NCI-H2227 (cell line): ENCODE data around the gene MCM3.
A peak's percentile ranks its signal among the peaks of the same experiment; 100 is the strongest.

ENCODE experiments used
- DNase-seq: peaks from one replicate; lab custom pipeline; 2025; ENCODE audit not compliant: unreplicated experiment; lab: John Stamatoyannopoulos, UW

The MCM3 gene

DNA sequence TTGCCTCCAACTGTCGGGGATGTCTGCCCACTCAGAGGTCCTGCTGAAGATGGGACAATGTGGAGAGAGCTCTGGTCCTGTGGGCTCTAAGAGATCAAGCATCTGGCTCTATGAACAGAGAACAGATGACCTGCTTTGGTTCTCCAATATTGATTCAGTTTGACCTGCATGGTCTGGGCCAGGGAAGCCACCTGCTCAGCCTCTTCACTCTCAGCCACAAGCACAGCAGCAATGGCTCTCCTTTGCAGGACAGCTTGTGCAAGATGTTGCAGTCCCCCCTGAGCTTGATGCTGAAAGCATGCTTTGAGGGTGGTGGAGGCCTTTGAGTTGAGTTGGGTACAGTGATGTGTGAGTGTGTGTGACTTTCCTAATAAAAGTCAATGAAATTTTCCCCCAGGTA lies 18.6 kb upstream of the MCM3 start:
- DNase-seq, result no peak

DNA sequence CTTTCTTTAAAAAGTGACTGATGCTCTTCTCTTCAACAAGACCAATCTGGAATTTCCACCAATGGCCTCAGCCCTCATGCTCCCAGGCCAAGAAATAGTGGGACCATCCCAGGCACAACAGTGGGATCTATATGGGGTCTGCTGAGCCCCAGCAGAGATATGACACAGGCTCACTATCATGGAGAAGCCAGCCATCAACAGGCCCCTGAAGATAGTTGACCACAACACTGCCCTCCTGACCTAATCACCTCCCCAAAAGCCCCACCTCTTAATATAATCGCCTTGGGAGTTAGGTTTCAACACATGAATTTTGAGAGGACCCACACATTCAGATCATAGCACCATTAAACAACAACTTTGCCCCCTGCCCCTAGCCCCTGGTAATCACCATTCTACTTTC lies 16.8 kb upstream of the MCM3 start:
- no peak for DNase-seq

DNA sequence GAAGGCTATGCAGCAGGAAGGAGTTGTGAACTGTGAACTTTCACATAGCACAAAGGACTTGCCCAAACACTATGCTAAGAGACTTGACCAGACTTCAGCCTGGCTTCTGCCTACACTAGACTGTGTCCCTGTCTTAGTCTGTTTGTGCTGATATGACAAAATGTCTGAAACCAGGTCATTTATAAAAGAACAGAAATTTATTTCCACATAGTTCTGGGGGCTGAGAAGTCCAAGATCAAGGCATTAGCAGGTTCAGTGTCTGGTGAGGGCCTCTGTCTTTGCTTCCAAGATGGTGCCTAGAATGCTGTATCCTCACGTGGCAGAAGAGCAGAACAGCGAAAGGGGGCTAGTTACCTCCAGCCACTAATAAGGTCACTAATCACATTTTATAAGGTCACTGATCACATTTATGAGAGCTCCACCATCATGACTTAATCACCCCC lies 16.0 kb upstream of the MCM3 start:
- no peak for DNase-seq

DNA sequence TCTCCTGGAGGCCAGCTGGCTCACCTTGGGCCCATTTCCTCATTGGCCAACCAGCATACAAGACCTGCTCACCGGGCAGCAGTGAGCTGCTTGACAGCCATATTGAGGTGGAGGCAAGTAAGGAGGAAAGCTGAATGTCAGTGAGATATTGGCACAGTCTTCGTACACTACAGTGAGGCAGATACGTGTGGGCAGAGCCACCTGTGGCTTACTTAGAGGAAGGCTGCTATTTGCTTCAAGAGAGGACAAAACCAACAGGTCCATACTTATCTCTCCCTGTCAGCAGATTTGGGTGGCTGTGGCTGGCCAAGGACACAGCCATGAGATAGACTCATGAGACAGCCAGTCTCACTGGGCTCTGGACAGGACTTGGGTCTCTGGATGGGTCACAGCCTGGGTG lies 15.1 kb upstream of the MCM3 start:
- DNase-seq, result no peak

DNA sequence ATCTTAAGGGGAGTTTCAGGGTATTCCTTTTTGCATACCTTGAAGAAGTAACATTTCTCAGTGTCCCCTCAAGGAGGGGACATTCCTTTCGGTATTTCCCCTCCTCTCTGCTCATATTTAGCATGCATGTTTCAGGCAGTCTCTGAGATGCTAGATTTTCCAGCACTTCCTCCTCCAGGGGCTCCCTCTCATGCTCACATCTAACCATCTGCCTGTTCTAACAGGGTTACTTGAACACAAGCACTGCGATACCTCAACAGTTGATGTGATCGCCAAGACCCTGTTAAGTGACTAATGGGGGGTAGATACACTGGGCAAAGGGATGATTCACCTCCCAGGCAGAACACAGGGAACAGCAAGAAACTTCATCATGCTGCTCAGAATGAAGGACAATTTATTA lies 12.9 kb upstream of the MCM3 start:
- no peak for DNase-seq

DNA sequence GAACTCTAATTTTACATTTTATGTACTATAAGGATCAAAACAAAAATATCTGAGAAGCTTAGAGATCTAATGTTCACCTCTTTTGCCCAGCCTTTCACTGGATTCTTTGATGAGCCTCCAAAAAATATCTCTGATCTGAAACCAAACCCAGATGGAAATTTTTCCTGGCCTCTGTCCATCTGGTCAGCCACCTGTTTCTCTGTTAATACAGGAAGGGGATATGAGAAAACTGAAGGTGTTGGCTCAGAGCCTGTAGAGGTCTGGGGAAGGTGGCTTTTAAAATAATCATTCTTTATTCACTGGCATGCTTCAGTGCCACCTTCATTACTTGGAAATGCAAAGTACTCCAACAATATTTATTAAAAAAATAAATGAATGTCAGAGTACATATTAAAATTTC lies 8.5 kb upstream of the MCM3 start:
- no peak for DNase-seq

DNA sequence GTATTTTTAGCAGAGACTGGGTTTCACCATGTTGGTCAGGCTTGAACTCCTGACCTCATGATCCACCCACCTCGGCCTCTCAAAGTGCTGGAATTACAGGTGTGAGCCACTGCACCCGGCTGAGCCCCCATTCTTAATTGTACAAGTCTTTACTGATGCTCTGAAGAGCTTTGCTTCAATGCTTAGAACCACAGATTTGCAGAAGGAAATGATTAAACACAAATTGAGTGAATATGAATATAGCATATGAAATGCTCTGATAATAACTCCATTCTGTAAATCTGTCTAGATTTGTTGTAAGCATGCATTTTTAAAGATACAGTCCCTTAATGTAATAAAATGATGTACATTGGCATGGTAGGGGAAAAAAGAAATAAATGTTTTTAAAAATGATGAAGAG lies 4.3 kb upstream of the MCM3 start:
- DNase-seq, result no peak

DNA sequence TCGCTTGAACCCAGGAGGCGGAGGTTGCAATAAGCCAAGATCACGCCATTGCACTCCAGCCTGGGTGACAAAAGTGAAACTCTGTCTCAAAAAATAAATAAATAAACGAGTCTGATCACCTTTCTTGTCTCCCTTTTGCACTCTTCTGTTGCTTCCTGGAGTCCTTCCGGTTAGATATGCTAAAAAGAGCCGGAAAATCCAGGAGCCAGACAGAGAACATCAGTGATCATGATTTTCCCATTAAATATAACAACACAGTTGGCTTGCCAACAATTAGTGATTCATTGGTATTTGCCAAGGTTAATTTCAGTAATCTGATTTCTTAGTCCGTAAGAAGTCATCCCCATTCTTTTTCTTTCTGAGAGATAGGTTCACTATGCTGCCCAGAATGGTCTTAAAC lies 3.7 kb upstream of the MCM3 start:
- DNase-seq, result no peak

DNA sequence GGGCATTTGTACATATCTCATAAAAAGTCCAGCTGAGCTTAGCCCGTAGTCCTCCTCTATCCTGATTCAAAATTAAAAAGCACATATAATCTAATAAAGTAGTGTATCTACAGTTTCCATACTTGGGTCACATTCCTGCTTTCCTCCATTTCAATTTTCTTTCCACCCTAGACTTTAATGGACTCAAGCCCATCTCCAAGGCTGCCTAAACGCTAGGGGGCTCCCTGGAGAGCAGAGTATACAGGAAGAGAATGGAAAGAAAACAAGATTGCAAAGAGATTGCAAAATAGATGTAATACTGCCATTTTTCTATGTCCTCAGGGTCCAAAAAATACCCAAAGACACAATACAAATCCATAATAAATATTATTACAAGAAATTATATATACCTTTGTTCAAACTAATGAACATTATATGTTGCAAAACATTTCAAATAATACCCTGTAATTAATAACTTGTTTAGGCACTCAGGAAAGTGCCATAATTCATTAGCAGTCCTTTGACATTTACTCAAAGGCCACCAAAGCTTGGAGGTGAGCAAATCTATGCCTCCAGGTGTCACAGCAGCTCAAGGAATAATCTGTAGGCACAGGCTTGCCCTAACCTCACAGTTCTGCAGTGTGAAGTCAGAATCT lies 2.4 kb upstream of the MCM3 start:
- DNase-seq, result peak; percentile 75

DNA sequence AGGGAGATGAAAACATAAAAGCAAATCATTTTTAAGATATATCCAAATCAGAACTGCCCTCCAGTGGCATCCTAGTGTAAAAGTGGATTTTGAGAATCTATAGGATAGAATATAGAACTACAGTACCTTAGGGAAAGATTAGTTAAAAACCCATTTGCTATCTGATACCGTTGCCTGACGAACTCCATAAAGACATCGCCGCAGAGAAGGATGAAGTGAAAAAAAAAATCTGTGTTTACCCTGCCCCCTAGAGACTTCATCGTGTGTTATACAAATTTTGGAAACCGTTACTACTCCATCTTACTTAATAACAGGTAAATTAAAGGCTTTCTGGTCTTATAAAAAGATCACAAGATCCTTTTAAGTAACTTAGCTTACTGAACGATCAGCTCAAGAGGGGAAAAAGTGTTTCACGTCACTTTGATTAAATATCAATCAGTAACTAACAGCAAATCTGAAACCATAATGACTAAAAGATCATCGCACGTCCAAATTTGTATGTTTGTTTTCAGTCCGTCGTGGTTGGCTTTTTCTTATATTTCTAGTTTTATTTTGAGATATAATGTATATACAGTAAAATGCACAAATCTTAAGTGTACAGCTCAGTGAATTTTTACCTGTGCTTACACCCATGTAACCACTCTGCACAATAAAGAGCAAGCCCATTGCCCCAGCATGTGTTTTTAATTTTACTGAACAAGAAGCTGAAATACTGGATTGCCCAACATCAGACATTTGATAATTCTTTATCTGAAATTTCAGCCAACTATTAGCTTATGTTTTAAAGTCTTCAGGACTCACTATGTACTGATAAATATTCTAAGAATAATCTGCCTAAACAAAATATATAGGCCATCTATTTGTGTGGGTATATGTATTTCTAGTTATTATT lies 881 bp upstream of the MCM3 start:
- peak; percentile 41 for DNase-seq

DNA sequence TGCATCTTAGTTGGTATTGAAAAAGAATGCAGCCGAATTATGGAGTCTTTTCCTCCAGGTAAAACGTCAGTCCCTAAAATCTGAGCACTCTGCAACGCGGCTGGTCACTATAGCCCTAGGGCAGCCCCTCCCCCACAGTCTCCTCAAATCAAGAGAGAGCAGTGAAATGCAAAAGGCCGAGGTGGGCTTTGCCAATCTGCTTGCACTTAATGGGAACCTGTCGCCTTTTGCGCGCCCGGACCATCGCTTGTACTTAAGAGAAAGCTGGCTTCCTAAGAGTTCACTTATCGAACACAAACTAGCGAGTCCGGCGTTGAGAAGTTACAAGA lies 447 bp downstream of the MCM3 start:
- peak; percentile 62 for DNase-seq

DNA sequence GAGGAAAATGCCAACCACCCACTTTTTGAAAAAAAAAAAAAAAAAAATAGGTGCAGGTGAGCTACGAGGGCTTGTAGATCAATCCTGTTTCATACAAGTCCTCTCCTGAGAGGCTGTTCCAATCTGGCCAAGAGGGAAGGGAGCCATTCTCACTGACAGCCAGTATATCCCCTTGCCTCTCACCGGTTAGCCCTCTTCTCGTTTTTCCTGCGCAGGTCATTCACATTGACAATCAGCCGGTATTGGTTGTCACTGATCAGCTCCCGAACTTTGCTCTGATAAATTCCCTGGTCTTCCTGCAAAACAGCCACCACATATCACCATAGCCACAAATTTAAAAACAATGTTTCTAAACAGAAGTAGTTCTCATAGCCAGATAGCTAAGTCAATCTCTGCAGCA lies 1.4 kb downstream of the MCM3 start:
- DNase-seq, result no peak

DNA sequence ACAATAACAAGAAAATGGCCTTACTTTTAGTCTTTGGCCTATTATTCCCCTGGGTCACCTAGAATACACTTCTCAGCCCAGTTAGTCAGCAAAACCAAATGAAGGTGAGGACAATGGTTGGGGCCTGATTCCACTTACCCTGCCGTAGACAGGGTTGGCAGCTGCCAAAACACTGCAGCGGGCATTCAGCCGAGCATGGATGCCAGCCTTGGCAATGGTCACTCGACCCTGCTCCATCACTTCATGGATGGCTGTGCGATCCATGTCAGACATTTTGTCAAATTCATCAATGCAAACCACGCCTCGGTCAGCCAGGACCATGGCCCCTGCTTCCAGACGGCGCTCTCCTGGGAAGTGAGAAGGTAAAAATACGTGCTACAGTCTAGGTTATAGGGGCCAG lies 8.4 kb downstream of the MCM3 start:
- no peak for DNase-seq

DNA sequence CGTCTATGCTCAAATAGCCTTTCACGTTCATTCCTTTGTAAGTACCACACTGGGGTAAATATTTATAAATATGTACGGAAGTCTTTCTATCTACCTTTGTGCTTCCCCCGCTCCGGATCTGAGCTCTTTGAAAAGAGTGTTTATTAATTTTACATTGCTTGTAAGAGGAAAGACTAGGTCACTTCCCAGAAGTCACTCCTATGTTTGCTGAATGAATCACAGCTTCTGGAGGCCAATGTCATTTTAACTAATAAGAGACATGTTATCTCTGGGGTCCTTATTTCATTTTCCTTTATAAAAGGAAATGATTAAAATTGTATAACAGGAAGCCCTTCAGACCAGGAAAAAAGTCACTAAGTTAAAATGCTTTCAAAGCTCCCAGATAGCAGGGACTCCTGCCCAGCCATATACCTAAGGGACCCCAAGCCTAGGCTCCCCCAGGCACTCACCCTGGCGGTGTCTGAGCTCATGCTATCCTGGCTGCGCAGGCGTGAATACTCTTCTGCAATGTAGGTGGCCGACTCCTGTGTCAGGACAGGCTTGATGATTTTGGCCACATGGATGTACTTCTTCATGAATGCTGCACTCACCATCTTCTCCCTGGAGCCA lies 12.6 kb downstream of the MCM3 start:
- no peak for DNase-seq

DNA sequence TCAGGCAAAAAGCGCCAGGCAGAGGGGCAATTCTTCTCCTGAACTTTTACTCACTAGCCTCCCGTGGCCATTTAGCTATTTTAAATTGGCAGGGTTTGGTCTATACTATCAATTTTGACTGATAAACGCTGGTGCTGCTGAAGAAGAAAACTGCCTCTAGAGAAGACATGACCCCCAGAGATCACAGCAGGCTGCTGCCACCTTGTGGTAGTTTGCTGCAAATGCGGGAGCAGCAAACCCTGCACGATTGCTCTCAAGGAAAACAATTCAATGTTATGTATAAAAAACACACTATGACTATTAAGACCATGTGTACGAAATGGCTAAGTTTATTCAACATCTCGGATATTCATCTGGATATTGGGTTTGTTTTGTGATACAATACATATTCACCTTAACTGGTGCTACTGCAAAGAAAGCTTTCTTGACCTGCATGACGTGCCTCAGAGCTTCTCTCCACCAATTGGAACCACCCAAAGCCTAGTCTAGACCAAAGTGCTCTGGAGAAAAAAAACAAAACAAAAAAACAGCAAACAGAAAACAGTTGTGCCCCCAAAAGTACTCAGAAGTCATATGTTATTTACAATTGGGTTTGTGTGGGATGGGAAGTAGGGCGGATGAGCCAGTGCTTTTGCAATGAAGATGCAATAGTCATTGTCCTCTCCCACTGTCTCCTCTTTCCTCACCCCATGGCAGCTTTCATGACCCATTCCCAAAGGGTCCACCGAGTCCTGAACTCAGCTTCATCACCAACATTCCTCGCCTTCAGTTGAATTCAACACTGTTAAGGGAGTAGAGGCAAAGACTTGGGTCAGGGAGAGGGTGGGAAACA lies 20.6 kb downstream of the MCM3 start:
- DNase-seq, result peak; percentile 64

DNA sequence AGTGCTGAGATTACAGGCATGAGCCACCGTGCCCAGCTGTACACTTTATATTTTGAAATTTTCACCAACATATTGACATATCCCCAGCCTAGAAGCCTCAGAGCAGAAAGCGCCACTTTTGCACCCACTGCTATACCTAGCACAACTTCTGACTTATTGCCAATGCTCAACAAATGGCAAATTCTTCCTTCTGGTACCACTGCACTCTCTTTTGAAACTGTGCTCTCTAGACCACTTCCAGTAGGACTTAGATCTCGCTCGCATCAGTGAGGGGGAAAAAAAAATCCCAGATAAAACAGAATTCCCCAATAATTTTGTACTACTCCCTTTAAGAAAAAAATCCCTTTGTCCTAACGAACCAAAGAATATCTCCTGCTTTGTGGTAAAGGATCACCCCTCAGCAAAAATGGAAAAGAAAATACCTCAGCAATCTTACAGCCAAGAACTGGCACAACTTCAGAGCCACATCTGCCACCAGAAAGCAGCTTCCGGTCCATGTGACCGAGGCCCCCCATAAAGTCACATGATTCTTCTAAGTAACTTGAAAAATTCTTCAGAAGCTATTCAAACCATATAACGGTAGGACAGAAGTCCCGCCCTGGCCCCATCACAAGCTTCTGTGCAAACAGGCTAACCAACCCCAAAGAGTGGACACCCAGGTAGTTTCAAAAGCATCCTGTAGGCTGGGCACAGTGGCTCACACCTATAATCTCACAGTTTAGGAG lies 21.8 kb downstream of the MCM3 start:
- DNase-seq, result no peak

DNA sequence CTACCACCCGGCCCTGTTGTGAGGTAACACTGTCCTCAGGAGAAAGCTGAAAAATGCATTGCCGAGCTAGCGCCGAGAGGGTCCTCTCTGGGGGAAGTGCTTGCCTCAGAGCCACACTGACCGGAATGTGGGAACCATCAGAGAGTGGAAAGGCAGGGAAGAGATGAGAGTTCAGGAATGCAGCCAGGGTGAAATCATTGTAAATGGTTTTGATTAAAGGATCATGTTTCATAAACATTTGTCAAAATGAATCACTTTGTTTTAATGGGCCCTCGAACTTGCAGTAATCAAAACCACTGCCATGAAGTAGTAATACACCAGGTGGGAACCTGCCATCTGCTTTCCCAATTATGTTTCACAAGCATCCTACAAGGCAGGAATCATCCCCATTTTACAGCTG lies 23.3 kb downstream of the MCM3 start:
- no peak for DNase-seq

DNA sequence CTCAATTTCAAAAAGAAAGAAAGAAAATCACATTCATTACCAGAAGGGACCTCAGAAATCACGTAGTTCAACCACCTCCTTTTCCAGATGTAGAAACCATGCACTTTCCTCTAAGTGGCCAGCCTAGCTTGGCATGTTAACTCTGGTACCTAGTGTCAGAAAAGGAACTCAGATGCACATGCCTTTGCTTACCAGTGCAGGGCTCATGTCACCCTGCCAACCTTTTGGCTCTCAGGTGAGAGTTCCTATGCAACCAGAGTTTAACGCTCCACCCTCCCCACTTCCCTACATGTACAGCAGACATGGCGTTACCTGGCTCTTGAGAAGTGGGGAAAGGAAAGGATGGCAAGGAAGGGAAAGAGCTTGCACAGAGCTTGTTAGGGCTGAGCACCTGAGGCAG lies 23.9 kb downstream of the MCM3 start:
- DNase-seq, result no peak

DNA sequence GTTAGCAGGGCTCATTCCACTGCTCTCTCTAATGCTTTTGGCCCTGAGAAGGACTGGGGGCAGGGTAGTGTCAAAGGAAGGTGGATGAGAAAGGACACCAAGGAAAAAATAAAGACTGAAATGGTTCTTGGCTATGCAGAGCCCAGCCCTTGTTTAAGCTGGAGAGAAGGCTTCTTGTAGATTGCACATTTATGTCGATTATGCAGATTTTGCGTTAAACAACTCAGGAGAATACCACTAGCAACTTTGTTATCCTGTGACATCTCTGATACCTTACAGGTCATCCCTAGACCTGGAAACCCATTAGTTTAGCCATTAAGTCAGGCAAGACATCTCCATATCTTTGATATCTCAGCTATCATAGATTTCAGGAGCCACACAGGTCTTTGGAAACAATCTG lies 29.1 kb downstream of the MCM3 start:
- DNase-seq, result no peak

DNA sequence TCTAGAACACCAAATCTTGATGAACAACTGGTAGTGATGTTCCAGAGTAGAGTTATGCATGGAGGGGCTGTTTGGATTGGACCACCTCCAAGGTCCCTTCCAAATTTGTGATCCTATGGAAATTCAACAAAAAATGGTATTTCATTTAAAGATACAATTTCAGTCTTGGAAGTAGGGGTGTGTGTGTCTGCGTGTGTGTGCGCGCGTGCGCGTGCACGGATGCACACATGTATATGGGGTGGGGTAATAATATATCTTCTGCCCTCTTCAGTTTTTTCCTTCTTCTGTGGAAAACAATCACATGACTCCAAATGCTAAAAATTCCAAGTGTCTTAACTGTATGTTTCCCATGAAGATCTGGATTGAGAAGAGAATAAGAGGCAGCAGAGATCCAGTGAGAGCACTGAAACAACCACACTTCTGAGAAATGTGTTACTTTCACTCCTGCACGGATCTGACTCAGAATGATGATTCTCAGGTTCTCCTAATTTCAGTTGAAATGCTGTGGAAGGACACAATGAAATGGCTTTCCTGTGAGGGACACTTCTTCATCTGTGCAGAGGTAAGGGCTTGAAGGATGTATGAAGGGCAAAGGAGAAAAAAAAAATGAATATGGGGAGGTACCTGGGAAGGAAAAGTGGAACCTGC lies 29.7 kb downstream of the MCM3 start:
- no peak for DNase-seq
